Activated CD8-positive, alpha-beta T cell treated with anti-CD3 and anti-CD28 coated beads for 36 hours (primary cell): Measurements from ENCODE around the gene MBD3L2B. TPM values are rescaled to one million over a fixed set of nuclear protein-coding genes. Genes with fewer than 3 reads are reported as not detected.
"Not testable (repeated sequence)": the region's sequence is repeated elsewhere in the genome, so short reads cannot be mapped to it uniquely, and the experiment has no call there.

Source experiments
- ATAC-seq: fragments of 200-7000 bp; cut with Tn5 transposase; one replicate; pipeline ENCODE4 v1.10.0; 2021; ENCODE audit warnings: mild to moderate bottlenecking, moderate library complexity
- CTCF ChIA-PET: fragments of 350-600 bp; sonication (Branson Sonifier 250); formaldehyde crosslinking; loops from one replicate; lab custom pipeline; 2021; ENCODE audit warnings: antibody characterized with exemption; lab: Charles Lee
- POLR2A ChIA-PET: fragments of 350-600 bp; sonication (Branson Sonifier 250); formaldehyde crosslinking; loops from one replicate; lab custom pipeline; 2021; ENCODE audit warnings: antibody characterized with exemption; lab: Charles Lee
- DNase-seq: peaks from one replicate; pipeline ENCODE4 v3.0.0-alpha.2; 2020
- H3K27ac Mint-ChIP-seq: one replicate; pipeline ENCODE4 v1.8.0; 2021; ENCODE audit warnings: mild to moderate bottlenecking, mixed read lengths
- H3K27me3 Mint-ChIP-seq: one replicate; pipeline ENCODE4 v1.8.0; 2021; ENCODE audit warnings: mixed read lengths
- H3K36me3 Mint-ChIP-seq: one replicate; pipeline ENCODE4 v1.8.0; 2021; ENCODE audit warnings: low read depth, mixed read lengths
- H3K4me1 Mint-ChIP-seq: one replicate; pipeline ENCODE4 v1.8.0; 2021; ENCODE audit warnings: low read depth, mixed read lengths
- H3K4me3 Mint-ChIP-seq: one replicate; pipeline ENCODE4 v1.8.0; 2021; ENCODE audit warnings: mild to moderate bottlenecking, moderate library complexity, mixed read lengths
- H3K9me3 Mint-ChIP-seq: one replicate; pipeline ENCODE4 v1.8.0; 2021; ENCODE audit warnings: mixed read lengths
- CTCF ChIP-seq: fragments of 200-600 bp; IDR thresholded peaks from one replicate; pipeline ENCODE4 v1.8.0; 2022; ENCODE audit warnings: antibody characterized with exemption, mild to moderate bottlenecking
- intact Hi-C: fragments of 100-400 bp; cut with micrococcal nuclease; formaldehyde crosslinking; loops from one replicate; pipeline ENCODE4 v1.10.0; 2022
- total RNA-seq, 2 experiments: library from RNA; stranded (reverse); gene quantifications; one replicate each; pipeline ENCODE4 v1.2.3, GENCODE V29; 2021

The MBD3L2B gene
- total RNA-seq, 2 experiments from 2014 or later, result not detected

GRCh38 chr19:7041563-7041962 is 20.3 kb upstream of the MBD3L2B start:
- CTCF ChIA-PET, H3K36me3 Mint-ChIP-seq, H3K9me3 Mint-ChIP-seq, H3K27ac Mint-ChIP-seq, intact Hi-C loops, H3K4me3 Mint-ChIP-seq, POLR2A ChIA-PET, DNase-seq, ATAC-seq, H3K27me3 Mint-ChIP-seq, H3K4me1 Mint-ChIP-seq: not testable (repeated sequence)

GRCh38 chr19:7040079-7040478 is 18.8 kb upstream of the MBD3L2B start, which contains the start of gene MBD3L4:
Gene MBD3L4, minus strand, starts transcription at chr19:7040179. Its CDS starts 35 bp downstream, at chr19:7040144.
- DNase-seq, H3K27ac Mint-ChIP-seq, CTCF ChIA-PET, H3K4me3 Mint-ChIP-seq, intact Hi-C loops, H3K36me3 Mint-ChIP-seq, H3K4me1 Mint-ChIP-seq, H3K9me3 Mint-ChIP-seq, ATAC-seq, H3K27me3 Mint-ChIP-seq, POLR2A ChIA-PET: not testable (repeated sequence)

GRCh38 chr19:7030278-7030677 is 9.0 kb upstream of the MBD3L2B start, which contains the start of gene MBD3L5:
Gene MBD3L5, plus strand, starts transcription at chr19:7030578. Its CDS starts 34 bp downstream, at chr19:7030612.
- ATAC-seq, H3K4me3 Mint-ChIP-seq, H3K4me1 Mint-ChIP-seq, CTCF ChIA-PET, intact Hi-C loops, POLR2A ChIA-PET, H3K36me3 Mint-ChIP-seq, H3K9me3 Mint-ChIP-seq, H3K27ac Mint-ChIP-seq, H3K27me3 Mint-ChIP-seq, DNase-seq: not testable (repeated sequence)

GRCh38 chr19:7028790-7029189 is 7.6 kb upstream of the MBD3L2B start:
- intact Hi-C loops, CTCF ChIA-PET, H3K36me3 Mint-ChIP-seq, H3K27me3 Mint-ChIP-seq, H3K27ac Mint-ChIP-seq, ATAC-seq, POLR2A ChIA-PET, H3K9me3 Mint-ChIP-seq, DNase-seq, H3K4me3 Mint-ChIP-seq, H3K4me1 Mint-ChIP-seq: not testable (repeated sequence)

GRCh38 chr19:7018828-7019227 is 2.4 kb downstream of the MBD3L2B start:
- H3K4me1 Mint-ChIP-seq, result peaks cover 4% of the 10 kb centered on the region
- ChIA-PET CTCF (no interaction called here), POLR2A (no interaction called here)
- H3K36me3 Mint-ChIP-seq, result no peaks in the 10 kb centered on the region
- H3K9me3 Mint-ChIP-seq, result peaks cover 2% of the 10 kb centered on the region
- H3K27ac Mint-ChIP-seq, result no peak overlapping the region
- intact Hi-C loops, result no loop called here
- no peak for ATAC-seq
- TF ChIP-seq CTCF, result no peak
- DNase-seq, result no peak
- H3K27me3 Mint-ChIP-seq, result no peaks in the 10 kb centered on the region
- H3K4me3 Mint-ChIP-seq, result no peak overlapping the region

GRCh38 chr19:7013678-7014077 is 7.6 kb downstream of the MBD3L2B start:
- peaks cover 33% of the 10 kb centered on the region for H3K4me1 Mint-ChIP-seq
- peak overlapping the region; percentile 55 for H3K27ac Mint-ChIP-seq
- ATAC-seq (peak; percentile 64), DNase-seq (peak; percentile 40)
- H3K9me3 Mint-ChIP-seq, result peaks cover 2% of the 10 kb centered on the region
- no peak for TF ChIP-seq CTCF
- no peaks in the 10 kb centered on the region for H3K27me3 Mint-ChIP-seq
- H3K36me3 Mint-ChIP-seq, result peaks cover 3% of the 10 kb centered on the region
- POLR2A ChIA-PET, result no interaction called here
- H3K4me3 Mint-ChIP-seq, result no peak overlapping the region
- CTCF ChIA-PET, result interaction anchor here (1.3 kb wide), 1 partner anchor 85 kb away, joined by 5 read pairs; no protein-coding TSS in a partner anchor
- intact Hi-C loops, result no loop called here

GRCh38 chr19:7010722-7011593 is 10.3 kb downstream of the MBD3L2B start:
- ATAC-seq, result peak; percentile 82
- no peak for TF ChIP-seq CTCF
- Mint-ChIP-seq H3K4me3 (no peak overlapping the region), H3K9me3 (peaks cover 2% of the 10 kb centered on the region), H3K27ac (peak overlapping the region; percentile 63), H3K36me3 (peaks cover 3% of the 10 kb centered on the region), H3K4me1 (peaks cover 42% of the 10 kb centered on the region), H3K27me3 (no peaks in the 10 kb centered on the region)
- CTCF ChIA-PET, result no interaction called here
- POLR2A ChIA-PET, result no interaction called here
- intact Hi-C loops, result no loop called here
- peak; percentile 55 for DNase-seq
